ENCODE results near the gene ZNF532. TPM values are rescaled to one million over a fixed set of nuclear protein-coding genes. Genes with fewer than 3 reads are reported as not detected.

ZNF532 gene
- total and polyA plus RNA-seq, 9 of the 15 experiments (the other 6 are each of a cell fraction or from before 2014, with no cell fraction given): 0.42 TPM; not detected in 8

DNA sequence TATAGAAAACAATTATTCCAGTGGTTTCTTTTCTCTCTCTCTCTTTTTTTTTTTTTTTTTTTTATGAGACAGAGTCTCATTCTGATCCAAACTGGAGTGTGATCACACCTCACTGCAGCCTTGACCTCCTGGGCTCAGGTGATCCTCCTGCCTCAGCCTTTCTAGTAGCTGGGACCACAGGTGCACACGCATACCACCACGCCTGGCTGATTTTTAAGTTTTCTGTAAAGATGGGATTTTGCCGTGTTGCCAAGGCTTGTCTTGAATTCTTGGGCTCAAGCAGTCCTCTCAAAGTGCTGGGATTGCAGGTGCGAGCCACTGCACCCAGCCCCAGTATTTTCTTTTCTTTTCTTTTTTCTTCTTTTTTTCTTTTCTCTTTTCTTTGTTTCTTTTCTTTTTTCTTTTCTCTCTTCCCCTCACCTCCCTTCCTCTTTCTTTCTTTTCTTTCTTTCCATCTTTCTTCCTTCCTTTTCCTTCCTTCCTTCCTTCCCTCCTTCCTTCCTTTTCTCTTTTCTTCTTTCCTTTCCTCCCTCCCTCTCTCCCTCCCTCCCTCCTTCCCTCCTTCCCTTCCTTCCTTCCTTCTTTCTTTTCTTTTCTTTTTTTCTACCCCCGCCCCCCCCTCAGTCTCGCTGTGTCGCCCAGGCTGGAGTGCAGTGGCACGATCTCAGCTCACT, 76.9 kb downstream of the ZNF532 start:
- Histone ChIP-seq H3K27ac (ENCODE audit: extremely low read depth, low read depth, low read length) (no peak overlapping the region), H3K4me2 (ENCODE audit: insufficient read depth, low read length) (no peak overlapping the region), H4K20me1 (replicated peaks; ENCODE audit: control insufficient read depth, insufficient read depth, low read length) (no peaks in the 10 kb centered on the region), H3K79me2 (ENCODE audit: control insufficient read depth, insufficient read depth, low read length) (no peaks in the 10 kb centered on the region), H2AFZ (ENCODE audit: low read depth, low read length) (no peak overlapping the region), H3K9ac (ENCODE audit: insufficient read depth in 1 of 2, low read depth in 2 of 2, low read length in 2 of 2) (no peak overlapping the region), H3K36me3 (ENCODE audit: control insufficient read depth, insufficient read depth, low read length) (no peaks in the 10 kb centered on the region), H3K9me3 (replicated peaks; ENCODE audit: control insufficient read depth, insufficient read depth, low read depth, low read length) (no peaks in the 10 kb centered on the region), H3K9me1 (ENCODE audit: control insufficient read depth, insufficient read depth, low read length) (no peaks in the 10 kb centered on the region), H3K4me1 (replicated peaks in 1 of 2; ENCODE audit: control insufficient read depth in 2 of 2, insufficient read depth in 2 of 2, low read length in 2 of 2) (no peaks in the 10 kb centered on the region), H3K27me3 (ENCODE audit: control insufficient read depth in 2 of 2, insufficient read depth in 2 of 2, low read length in 2 of 2) (peaks cover 0 to 4% of the 10 kb centered on the region in 2 experiments; a peak in 1 of 5 replicates), H3K4me3 (no peak overlapping the region)
- FAIRE-seq (no peak), DNase-seq (ENCODE audit: extremely low read depth in 1 of 4, low spot score in 3 of 4) (no peak), ATAC-seq (no peak)
- TF ChIP-seq MAFF (IDR thresholded peaks at IDR 0.05; ENCODE audit: low read length): no peak
- TF ChIP-seq, protein P1, sequence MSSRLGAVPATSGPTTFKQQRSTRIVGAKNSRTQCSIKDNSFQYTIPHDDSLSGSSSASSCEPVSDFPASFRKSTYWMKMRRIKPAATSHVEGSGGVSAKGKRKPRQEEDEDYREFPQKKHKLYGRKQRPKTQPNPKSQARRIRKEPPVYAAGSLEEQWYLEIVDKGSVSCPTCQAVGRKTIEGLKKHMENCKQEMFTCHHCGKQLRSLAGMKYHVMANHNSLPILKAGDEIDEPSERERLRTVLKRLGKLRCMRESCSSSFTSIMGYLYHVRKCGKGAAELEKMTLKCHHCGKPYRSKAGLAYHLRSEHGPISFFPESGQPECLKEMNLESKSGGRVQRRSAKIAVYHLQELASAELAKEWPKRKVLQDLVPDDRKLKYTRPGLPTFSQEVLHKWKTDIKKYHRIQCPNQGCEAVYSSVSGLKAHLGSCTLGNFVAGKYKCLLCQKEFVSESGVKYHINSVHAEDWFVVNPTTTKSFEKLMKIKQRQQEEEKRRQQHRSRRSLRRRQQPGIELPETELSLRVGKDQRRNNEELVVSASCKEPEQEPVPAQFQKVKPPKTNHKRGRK (tag; IDR thresholded peaks at IDR 0.05): peak; percentile 78
- 0% methylated on average over 4 of the region's 8 CpGs for WGBS (ENCODE audit: insufficient coverage, low coverage, missing lambda C conversion rate)
- intact Hi-C loops (cut with micrococcal nuclease): no loop called here
- POLR2A ChIA-PET: no interaction called here
- no TSS peak for BruUV-seq (replicated peaks)
- CTCF ChIA-PET (ENCODE audit: low intra/inter-chr PET ratio): no interaction called here
- in situ Hi-C loops (cut with MboI): no loop called here

DNA sequence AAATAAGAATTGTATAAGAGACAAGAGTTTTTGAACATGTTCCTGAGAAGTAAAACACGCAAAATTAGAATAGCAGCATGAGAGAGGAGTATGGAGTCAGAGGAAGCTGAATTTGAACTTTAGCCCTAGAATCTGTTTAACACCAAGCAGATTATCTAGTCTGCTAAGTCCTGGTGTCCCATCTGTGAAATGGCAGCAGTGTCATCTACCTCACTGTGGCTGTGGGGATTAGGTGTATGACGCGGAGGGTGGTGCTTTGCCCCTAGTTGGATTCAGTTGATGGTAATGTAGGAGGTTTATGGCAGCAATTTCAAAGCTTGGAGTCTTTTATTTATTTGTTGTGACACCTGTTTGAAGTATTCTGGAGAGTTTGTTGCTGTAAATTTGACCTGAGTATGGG, 79.2 kb downstream of the ZNF532 start:
- H3K9me3 ChIP-seq (replicated peaks; ENCODE audit: control insufficient read depth, insufficient read depth, low read depth, low read length): no peaks in the 10 kb centered on the region
- H3K4me1 ChIP-seq (replicated peaks in 1 of 2; ENCODE audit: control insufficient read depth in 2 of 2, insufficient read depth in 2 of 2, low read length in 2 of 2): no peaks in the 10 kb centered on the region
- H3K27me3 ChIP-seq (ENCODE audit: control insufficient read depth in 2 of 2, insufficient read depth in 2 of 2, low read length in 2 of 2): peaks cover 0 to 4% of the 10 kb centered on the region in 2 experiments; a peak in 2 of 5 replicates
- ChIA-PET CTCF (ENCODE audit: low intra/inter-chr PET ratio) (no interaction called here), POLR2A (no interaction called here)
- no peaks in the 10 kb centered on the region for H3K36me3 ChIP-seq (ENCODE audit: control insufficient read depth, insufficient read depth, low read length)
- no peaks in the 10 kb centered on the region for H4K20me1 ChIP-seq (replicated peaks; ENCODE audit: control insufficient read depth, insufficient read depth, low read length)
- no peak for ATAC-seq
- 0% methylated on average over 3 of the region's 3 CpGs for WGBS (ENCODE audit: insufficient coverage, low coverage, missing lambda C conversion rate)
- no peak overlapping the region for H3K9ac ChIP-seq (ENCODE audit: insufficient read depth in 1 of 2, low read depth in 2 of 2, low read length in 2 of 2)
- no peak overlapping the region for H3K4me2 ChIP-seq (ENCODE audit: insufficient read depth, low read length)
- in situ Hi-C loops (cut with MboI) (no loop called here), intact Hi-C loops (cut with micrococcal nuclease) (no loop called here)
- H3K4me3 ChIP-seq: no peak overlapping the region
- no TSS peak for BruUV-seq (replicated peaks)
- DNase-seq (ENCODE audit: extremely low read depth in 1 of 4, low spot score in 3 of 4): no peak
- no peaks in the 10 kb centered on the region for H3K79me2 ChIP-seq (ENCODE audit: control insufficient read depth, insufficient read depth, low read length)
- H3K9me1 ChIP-seq (ENCODE audit: control insufficient read depth, insufficient read depth, low read length): no peaks in the 10 kb centered on the region
- FAIRE-seq: no peak
- no peak overlapping the region for H2AFZ ChIP-seq (ENCODE audit: low read depth, low read length)
- no peak overlapping the region for H3K27ac ChIP-seq (ENCODE audit: extremely low read depth, low read depth, low read length)
- TF ChIP-seq TEAD1 (CRISPR knock-in tag; IDR thresholded peaks at IDR 0.05) (no peak), SIRT6 (IDR thresholded peaks at IDR 0.05; ENCODE audit: low read depth, low read length) (no peak), ARID1B (IDR thresholded peaks at IDR 0.05) (no peak), ZNF324 (CRISPR knock-in tag; IDR thresholded peaks at IDR 0.05) (no peak), ZNF431 (CRISPR knock-in tag; IDR thresholded peaks at IDR 0.05) (no peak), HSF4 (CRISPR knock-in tag; IDR thresholded peaks at IDR 0.05; ENCODE audit: borderline replicate concordance) (no peak), ZNF12 (CRISPR knock-in tag; IDR thresholded peaks at IDR 0.05) (no peak)
- TF ChIP-seq, protein P2, sequence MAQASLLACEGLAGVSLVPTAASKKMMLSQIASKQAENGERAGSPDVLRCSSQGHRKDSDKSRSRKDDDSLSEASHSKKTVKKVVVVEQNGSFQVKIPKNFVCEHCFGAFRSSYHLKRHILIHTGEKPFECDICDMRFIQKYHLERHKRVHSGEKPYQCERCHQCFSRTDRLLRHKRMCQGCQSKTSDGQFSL (CRISPR knock-in tag; IDR thresholded peaks at IDR 0.05): no peak
- TF ChIP-seq, protein P2 (tag; IDR thresholded peaks at IDR 0.05): no peak
- TF ChIP-seq, protein P3, sequence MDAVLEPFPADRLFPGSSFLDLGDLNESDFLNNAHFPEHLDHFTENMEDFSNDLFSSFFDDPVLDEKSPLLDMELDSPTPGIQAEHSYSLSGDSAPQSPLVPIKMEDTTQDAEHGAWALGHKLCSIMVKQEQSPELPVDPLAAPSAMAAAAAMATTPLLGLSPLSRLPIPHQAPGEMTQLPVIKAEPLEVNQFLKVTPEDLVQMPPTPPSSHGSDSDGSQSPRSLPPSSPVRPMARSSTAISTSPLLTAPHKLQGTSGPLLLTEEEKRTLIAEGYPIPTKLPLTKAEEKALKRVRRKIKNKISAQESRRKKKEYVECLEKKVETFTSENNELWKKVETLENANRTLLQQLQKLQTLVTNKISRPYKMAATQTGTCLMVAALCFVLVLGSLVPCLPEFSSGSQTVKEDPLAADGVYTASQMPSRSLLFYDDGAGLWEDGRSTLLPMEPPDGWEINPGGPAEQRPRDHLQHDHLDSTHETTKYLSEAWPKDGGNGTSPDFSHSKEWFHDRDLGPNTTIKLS (IDR thresholded peaks at IDR 0.05; ENCODE audit: borderline replicate concordance, low read depth): no peak
